Measurements from ENCODE around the gene MXRA5.

Gene MXRA5

GRCh38 chrX:3320471-3321046 lies 25.9 kb downstream of the MXRA5 start:
- TF ChIP-seq CTCF (IDR thresholded peaks at IDR 0.05; ENCODE audit: insufficient read depth, missing control alignments) = no peak
- no peak for FAIRE-seq
- DNase-seq (ENCODE audit: insufficient read length, low spot score) = no peak

GRCh38 chrX:3317191-3317718 lies 29.2 kb downstream of the MXRA5 start:
- no peak for FAIRE-seq
- TF ChIP-seq CTCF (IDR thresholded peaks at IDR 0.05; ENCODE audit: insufficient read depth, missing control alignments) = no peak
- no peak for DNase-seq (ENCODE audit: insufficient read length, low spot score)

GRCh38 chrX:3312109-3312508 lies 34.3 kb downstream of the MXRA5 start:
- FAIRE-seq = no peak
- no peak for DNase-seq (ENCODE audit: insufficient read length, low spot score)
- TF ChIP-seq CTCF (IDR thresholded peaks at IDR 0.05; ENCODE audit: insufficient read depth, missing control alignments) = no peak

- no peak for DNase-seq (ENCODE audit: insufficient read length, low spot score)
- FAIRE-seq = no peak
- no peak for TF ChIP-seq CTCF (IDR thresholded peaks at IDR 0.05; ENCODE audit: insufficient read depth, missing control alignments)
Measured at GRCh38 chrX:3307881-3308280, 38.6 kb downstream of the MXRA5 start.

GRCh38 chrX:3299636-3300035 lies 46.8 kb downstream of the MXRA5 start:
- DNase-seq (ENCODE audit: insufficient read length, low spot score) (no peak), FAIRE-seq (no peak)
- no peak for TF ChIP-seq CTCF (IDR thresholded peaks at IDR 0.05; ENCODE audit: insufficient read depth, missing control alignments)

GRCh38 chrX:3295731-3296130 lies 50.7 kb downstream of the MXRA5 start:
- FAIRE-seq = peak; percentile 38
- no peak for TF ChIP-seq CTCF (IDR thresholded peaks at IDR 0.05; ENCODE audit: insufficient read depth, missing control alignments)
- no peak for DNase-seq (ENCODE audit: insufficient read length, low spot score)

- DNase-seq (ENCODE audit: insufficient read length, low spot score) (no peak), FAIRE-seq (no peak)
- TF ChIP-seq CTCF (IDR thresholded peaks at IDR 0.05; ENCODE audit: insufficient read depth, missing control alignments) = no peak
Measured at GRCh38 chrX:3293251-3293650, 53.2 kb downstream of the MXRA5 start.
